Mesenchymal stem cell (in vitro differentiated cells and primary cell): ENCODE data around the gene NOX3.

ENCODE experiments used
- DNase-seq: peaks from one replicate; pipeline ENCODE4 v3.0.0-alpha.2; 2013
- H2AFZ ChIP-seq: one replicate; pipeline ENCODE4 v1.6.1; 2013; ENCODE audit warnings: low read depth, mild to moderate bottlenecking, control low read depth, inconsistent platforms, low read length, moderate library complexity
- H2AK5ac ChIP-seq: 2 replicates; pipeline ENCODE4 v1.6.1; 2013; ENCODE audit warnings: low read length, moderate library complexity, mild to moderate bottlenecking, inconsistent platforms; ENCODE audit not compliant: severe bottlenecking
- H2BK120ac ChIP-seq: one replicate; pipeline ENCODE4 v1.6.1; 2013; ENCODE audit warnings: low read depth, mild to moderate bottlenecking, inconsistent platforms, low read length, moderate library complexity
- H2BK12ac ChIP-seq, 2 experiments: one replicate each; pipeline ENCODE4 v1.6.1; 2013; ENCODE audit warnings: inconsistent platforms in 2 of 2, low read length in 2 of 2, mild to moderate bottlenecking in 2 of 2, moderate library complexity in 2 of 2, control low read depth in 1 of 2
- H2BK15ac ChIP-seq: one replicate; pipeline ENCODE4 v1.6.1; 2013; ENCODE audit warnings: mild to moderate bottlenecking, low read depth, inconsistent platforms; ENCODE audit not compliant: poor library complexity, severe bottlenecking
- H2BK5ac ChIP-seq: 2 replicates; pipeline ENCODE4 v1.6.1; 2013; ENCODE audit warnings: low read depth, mild to moderate bottlenecking, low read length, control low read depth, inconsistent platforms; ENCODE audit not compliant: poor library complexity, severe bottlenecking
- H3K14ac ChIP-seq, 2 experiments: one replicate each; pipeline ENCODE4 v1.6.1; 2013; ENCODE audit warnings: inconsistent platforms in 2 of 2, low read length in 2 of 2, control low read depth in 1 of 2, mild to moderate bottlenecking in 1 of 2, moderate library complexity in 1 of 2
- H3K18ac ChIP-seq, 2 experiments: one replicate each; pipeline ENCODE4 v1.6.1; 2013; ENCODE audit warnings: inconsistent platforms in 2 of 2, low read length in 2 of 2, control low read depth in 1 of 2, low read depth in 1 of 2, mild to moderate bottlenecking in 1 of 2
- H3K23ac ChIP-seq, 2 experiments: one replicate each; pipeline ENCODE4 v1.6.1; 2013; ENCODE audit warnings: inconsistent platforms in 2 of 2, low read length in 2 of 2, mild to moderate bottlenecking in 2 of 2, moderate library complexity in 2 of 2, control low read depth in 1 of 2
- H3K27ac ChIP-seq: 2 replicates; pipeline ENCODE4 v1.5.1; 2013; ENCODE audit warnings: mild to moderate bottlenecking, moderate library complexity, low read length, control low read depth, inconsistent platforms; ENCODE audit not compliant: poor library complexity, severe bottlenecking
- H3K27me3 ChIP-seq, 2 experiments: 2 replicates each; pipeline versions ENCODE4 v1.6.1 to v1.7.0; 2013; ENCODE audit warnings: low read length in 2 of 2, mild to moderate bottlenecking in 2 of 2, moderate library complexity in 2 of 2, control low read depth in 1 of 2, inconsistent platforms in 1 of 2; ENCODE audit not compliant: control insufficient read depth in 1 of 2, insufficient read depth in 1 of 2
- H3K36me3 ChIP-seq, 2 experiments: 2 replicates each; pipeline versions ENCODE4 v1.6.1 to v1.7.0; 2013; ENCODE audit warnings: low read length in 2 of 2, control low read depth in 1 of 2, inconsistent platforms in 1 of 2, low read depth in 1 of 2, mild to moderate bottlenecking in 1 of 2; ENCODE audit not compliant: insufficient read depth in 2 of 2, control insufficient read depth in 1 of 2
- H3K4ac ChIP-seq, 2 experiments: one replicate each; pipeline ENCODE4 v1.6.1; 2013; ENCODE audit warnings: inconsistent platforms in 2 of 2, low read length in 2 of 2, mild to moderate bottlenecking in 2 of 2, moderate library complexity in 2 of 2, control low read depth in 1 of 2, low read depth in 1 of 2
- H3K4me1 ChIP-seq: 2 replicates; pipeline ENCODE4 v1.6.1; 2013; ENCODE audit warnings: low read depth, low read length, control low read depth; ENCODE audit not compliant: control insufficient read depth, insufficient read depth
- H3K4me2 ChIP-seq: 2 replicates; pipeline ENCODE4 v1.6.1; 2013; ENCODE audit warnings: low read length, mild to moderate bottlenecking, inconsistent platforms; ENCODE audit not compliant: poor library complexity, severe bottlenecking
- H3K4me3 ChIP-seq, 2 experiments: 2 replicates each; pipeline versions ENCODE4 v1.5.1 to v1.7.0; 2013; ENCODE audit warnings: low read length in 2 of 2, mild to moderate bottlenecking in 2 of 2, control low read depth in 1 of 2, low read depth in 1 of 2; ENCODE audit not compliant: insufficient read depth in 1 of 2
- H3K79me1 ChIP-seq: replicated peaks from 2 replicates; pipeline ENCODE4 v1.6.1; 2013; ENCODE audit warnings: mild to moderate bottlenecking, control low read depth, low read length, inconsistent platforms; ENCODE audit not compliant: poor library complexity, severe bottlenecking
- H3K9ac ChIP-seq: 2 replicates; pipeline ENCODE4 v1.7.0; 2013; ENCODE audit warnings: mild to moderate bottlenecking, low read length, moderate library complexity
- H3K9me3 ChIP-seq: 2 replicates; pipeline ENCODE4 v1.7.0; 2013; ENCODE audit warnings: mild to moderate bottlenecking, low read length; ENCODE audit not compliant: control insufficient read depth
- H4K8ac ChIP-seq: one replicate; pipeline ENCODE4 v1.6.1; 2013; ENCODE audit warnings: inconsistent platforms, mild to moderate bottlenecking, low read length, moderate library complexity
- H4K91ac ChIP-seq: one replicate; pipeline ENCODE4 v1.6.1; 2013; ENCODE audit warnings: mild to moderate bottlenecking, low read length, inconsistent platforms
- WGBS: methylation state at CpG from one replicate; pipeline ENCODE4 v1.1.7; 2013; ENCODE audit warnings: mixed read lengths; 5-methylcytosine and 5-hydroxymethylcytosine counted together

The NOX3 gene

GRCh38 chr6:155434829-155435423, 20.7 kb downstream of the NOX3 start:
- Histone ChIP-seq H2AFZ (no peak overlapping the region), H3K4me2 (no peak overlapping the region), H3K79me1 (no peaks in the 10 kb centered on the region), H3K23ac (no peak overlapping the region), H2AK5ac (no peak overlapping the region), H3K36me3 (no peaks in the 10 kb centered on the region), H2BK5ac (no peak overlapping the region), H3K9me3 (no peaks in the 10 kb centered on the region), H4K8ac (no peak overlapping the region), H2BK12ac (peak overlapping the region in 1 of 2 experiments; percentile 19), H3K4me1 (no peaks in the 10 kb centered on the region), H3K14ac (no peak overlapping the region), H4K91ac (no peak overlapping the region), H2BK15ac (no peak overlapping the region), H3K27me3 (no peaks in the 10 kb centered on the region), H3K27ac (no peak overlapping the region), H3K18ac (no peak overlapping the region), H2BK120ac (no peak overlapping the region), H3K4me3 (no peak overlapping the region), H3K9ac (no peak overlapping the region), H3K4ac (no peak overlapping the region)
- WGBS = 97% methylated on average over 12 of the region's 13 CpGs
- no peak for DNase-seq

GRCh38 chr6:155434096-155434495, 21.5 kb downstream of the NOX3 start:
- Histone ChIP-seq H3K27me3 (no peaks in the 10 kb centered on the region), H3K18ac (peak overlapping the region in 1 of 2 experiments; percentile 19), H3K4me1 (no peaks in the 10 kb centered on the region), H2BK5ac (no peak overlapping the region), H3K23ac (no peak overlapping the region), H2AK5ac (no peak overlapping the region), H3K14ac (no peak overlapping the region), H3K4me3 (no peak overlapping the region), H3K4me2 (no peak overlapping the region), H4K8ac (no peak overlapping the region), H2BK120ac (no peak overlapping the region), H4K91ac (no peak overlapping the region), H3K36me3 (no peaks in the 10 kb centered on the region), H3K27ac (no peak overlapping the region), H2BK15ac (no peak overlapping the region), H2AFZ (no peak overlapping the region), H3K79me1 (no peaks in the 10 kb centered on the region), H3K4ac (no peak overlapping the region), H2BK12ac (no peak overlapping the region), H3K9ac (no peak overlapping the region), H3K9me3 (no peaks in the 10 kb centered on the region)
- 77% methylated on average over 7 of the region's 8 CpGs for WGBS
- DNase-seq = peak; percentile 8

- H2AFZ ChIP-seq = no peak overlapping the region
- no peak overlapping the region for H3K4me3 ChIP-seq
These were observed 23.3 kb downstream of the NOX3 start for GRCh38 chr6:155432293-155432692.

GRCh38 chr6:155429321-155429893, 26.2 kb downstream of the NOX3 start:
- H3K27me3 ChIP-seq = no peaks in the 10 kb centered on the region
- H3K27ac ChIP-seq = no peak overlapping the region
- no peak overlapping the region for H4K91ac ChIP-seq
- H2BK120ac ChIP-seq = no peak overlapping the region
- no peaks in the 10 kb centered on the region for H3K79me1 ChIP-seq
- H3K4me2 ChIP-seq = no peak overlapping the region
- H2AK5ac ChIP-seq = no peak overlapping the region
- no peak overlapping the region for H3K9ac ChIP-seq
- H3K23ac ChIP-seq = no peak overlapping the region
- H4K8ac ChIP-seq = no peak overlapping the region
- 59% methylated on average over 1 of the region's 2 CpGs for WGBS
- H2BK12ac ChIP-seq = no peak overlapping the region
- no peak overlapping the region for H2BK15ac ChIP-seq
- no peak overlapping the region for H3K4ac ChIP-seq
- no peak for DNase-seq
- no peak overlapping the region for H2AFZ ChIP-seq
- no peaks in the 10 kb centered on the region for H3K4me1 ChIP-seq
- no peak overlapping the region for H2BK5ac ChIP-seq
- H3K36me3 ChIP-seq = no peaks in the 10 kb centered on the region
- no peak overlapping the region for H3K4me3 ChIP-seq
- no peak overlapping the region for H3K14ac ChIP-seq
- no peaks in the 10 kb centered on the region for H3K9me3 ChIP-seq
- no peak overlapping the region for H3K18ac ChIP-seq

More at GRCh38 chr6:155432293-155432692, 23.3 kb downstream of the NOX3 start:
- no peak for DNase-seq
- no peak overlapping the region for H3K4ac ChIP-seq
- no peak overlapping the region for H2BK12ac ChIP-seq
- no peak overlapping the region for H4K8ac ChIP-seq
- H3K4me1 ChIP-seq = no peaks in the 10 kb centered on the region
- WGBS = 64% methylated on average over 5 of the region's 5 CpGs
- no peaks in the 10 kb centered on the region for H3K36me3 ChIP-seq
- H3K14ac ChIP-seq = no peak overlapping the region
- H3K27ac ChIP-seq = no peak overlapping the region
- H3K4me2 ChIP-seq = no peak overlapping the region
- H2BK15ac ChIP-seq = no peak overlapping the region
- H3K79me1 ChIP-seq = no peaks in the 10 kb centered on the region
- no peak overlapping the region for H3K18ac ChIP-seq
- H2AK5ac ChIP-seq = no peak overlapping the region
- H3K27me3 ChIP-seq = no peaks in the 10 kb centered on the region
- no peaks in the 10 kb centered on the region for H3K9me3 ChIP-seq
- H2BK5ac ChIP-seq = no peak overlapping the region
- no peak overlapping the region for H2BK120ac ChIP-seq
- no peak overlapping the region for H4K91ac ChIP-seq
- no peak overlapping the region for H3K23ac ChIP-seq
- no peak overlapping the region for H3K9ac ChIP-seq
